Measurements from ENCODE around the gene GUCD1. TPM values are rescaled to one million over a fixed set of nuclear protein-coding genes. Genes with fewer than 3 reads are reported as not detected.

The GUCD1 gene
- total RNA-seq, 1 donor from 2014 or later, result 71.6 TPM

- no peak for TF ChIP-seq CTCF (IDR thresholded peaks at IDR 0.05; ENCODE audit: insufficient read depth, low read length, severe bottlenecking)
- Histone ChIP-seq H3K27me3 (ENCODE audit: control insufficient read depth, insufficient read depth, low read length) (peaks cover 11% of the 10 kb centered on the region), H3K4me3 (ENCODE audit: low read depth, low read length) (no peak overlapping the region), H3K36me3 (ENCODE audit: control insufficient read depth, insufficient read depth, low read length) (no peaks in the 10 kb centered on the region)
- DNase-seq (ENCODE audit: low read depth), result no peak
- no peak for FAIRE-seq
These were observed 40.5 kb downstream of the GUCD1 start for GRCh38 chr22:24514241-24515026.

GRCh38 chr22:24513378-24514240, 41.3 kb downstream of the GUCD1 start:
- FAIRE-seq (peak; percentile 40), DNase-seq (ENCODE audit: low read depth) (no peak)
- no peak for TF ChIP-seq CTCF (IDR thresholded peaks at IDR 0.05; ENCODE audit: insufficient read depth, low read length, severe bottlenecking)
- no peak overlapping the region for H3K4me3 ChIP-seq (ENCODE audit: low read depth, low read length)
- H3K27me3 ChIP-seq (ENCODE audit: control insufficient read depth, insufficient read depth, low read length), result peaks cover 11% of the 10 kb centered on the region
- H3K36me3 ChIP-seq (ENCODE audit: control insufficient read depth, insufficient read depth, low read length), result no peaks in the 10 kb centered on the region

GRCh38 chr22:24512043-24512442, 42.9 kb downstream of the GUCD1 start:
- DNase-seq (ENCODE audit: low read depth) (no peak), FAIRE-seq (no peak)
- no peaks in the 10 kb centered on the region for H3K36me3 ChIP-seq (ENCODE audit: control insufficient read depth, insufficient read depth, low read length)
- H3K4me3 ChIP-seq (ENCODE audit: low read depth, low read length), result no peak overlapping the region
- no peak for TF ChIP-seq CTCF (IDR thresholded peaks at IDR 0.05; ENCODE audit: insufficient read depth, low read length, severe bottlenecking)
- peaks cover 8% of the 10 kb centered on the region for H3K27me3 ChIP-seq (ENCODE audit: control insufficient read depth, insufficient read depth, low read length)

- no peaks in the 10 kb centered on the region for H3K36me3 ChIP-seq (ENCODE audit: control insufficient read depth, insufficient read depth, low read length)
- no peak for TF ChIP-seq CTCF (IDR thresholded peaks at IDR 0.05; ENCODE audit: insufficient read depth, low read length, severe bottlenecking)
- FAIRE-seq (no peak), DNase-seq (ENCODE audit: low read depth) (peak; percentile 29)
- H3K4me3 ChIP-seq (ENCODE audit: low read depth, low read length), result no peak overlapping the region
- H3K27me3 ChIP-seq (ENCODE audit: control insufficient read depth, insufficient read depth, low read length), result peaks cover 8% of the 10 kb centered on the region
These were observed 44.0 kb downstream of the GUCD1 start for GRCh38 chr22:24510637-24511625.

- no peak for DNase-seq (ENCODE audit: low read depth)
- peaks cover 2% of the 10 kb centered on the region for H3K27me3 ChIP-seq (ENCODE audit: control insufficient read depth, insufficient read depth, low read length)
- TF ChIP-seq CTCF (IDR thresholded peaks at IDR 0.05; ENCODE audit: insufficient read depth, low read length, severe bottlenecking), result no peak
- no peaks in the 10 kb centered on the region for H3K36me3 ChIP-seq (ENCODE audit: control insufficient read depth, insufficient read depth, low read length)
- FAIRE-seq, result no peak
- H3K4me3 ChIP-seq (ENCODE audit: low read depth, low read length), result no peak overlapping the region
These were observed 47.2 kb downstream of the GUCD1 start for GRCh38 chr22:24507716-24508115.

Measured in bronchial epithelial cell (primary cell).